T-cell (primary cell): ENCODE measurements around the gene RNF144B. TPM values are rescaled to one million over a fixed set of nuclear protein-coding genes. Genes with fewer than 3 reads are reported as not detected.

Experiments used
- ATAC-seq, 4 experiments: fragments of 200-7000 bp in 3 of 4; fragments of 150-1000 bp in 1 of 4; cut with Tn5 transposase; replicated peaks in 1 of 4; 1 replicate in 3 of 4; 2 replicates in 1 of 4; pipeline ENCODE4 v1.10.0; 2021; ENCODE audit warnings: moderate library complexity in 3 of 4, mild to moderate bottlenecking in 2 of 4, moderate number of reproducible peaks in 1 of 4
- CTCF ChIA-PET, 2 donors: fragments of 300-600 bp; sonication (Branson Sonifier 250); formaldehyde crosslinking; loops; one replicate each; lab custom pipeline; 2022; ENCODE audit warnings: antibody characterized with exemption in 2 of 2; lab: Charles Lee
- POLR2A ChIA-PET, 2 donors: fragments of 300-600 bp; sonication (Branson Sonifier 250); formaldehyde crosslinking; loops; one replicate each; lab custom pipeline; 2022; ENCODE audit warnings: antibody characterized with exemption in 2 of 2; lab: Charles Lee
- DNase-seq, 35 experiments: peaks; one replicate each; pipeline versions ENCODE4 v3.0.0 to v3.0.0-alpha.2; 2013 to 2023
- H3K27ac ChIP-seq: one replicate; pipeline ENCODE4 v1.5.1; 2013; ENCODE audit warnings: low read length
- H3K27me3 ChIP-seq, 2 experiments: replicated peaks in 1 of 2; 1 replicate in 1 of 2; 2 replicates in 1 of 2; pipeline versions ENCODE4 v1.6.1 to v1.7.0; 2013; ENCODE audit warnings: low read length in 1 of 2, mixed read lengths in 1 of 2; ENCODE audit not compliant: control insufficient read depth in 2 of 2, insufficient read depth in 2 of 2; ENCODE audit errors: extremely low read depth in 1 of 2
- H3K36me3 ChIP-seq, 2 donors: 1 replicate in 1 of 2; 2 replicates in 1 of 2; pipeline versions ENCODE4 v1.6.1 to v1.7.0; 2013; ENCODE audit warnings: low read length in 1 of 2; ENCODE audit not compliant: control insufficient read depth in 2 of 2, insufficient read depth in 1 of 2; ENCODE audit errors: extremely low read depth in 1 of 2
- H3K4me1 ChIP-seq, 2 experiments: 1 replicate in 1 of 2; 2 replicates in 1 of 2; pipeline versions ENCODE4 v1.6.1 to v1.7.0; 2013; ENCODE audit warnings: low read length in 2 of 2, mixed read lengths in 1 of 2; ENCODE audit not compliant: insufficient read depth in 2 of 2, control insufficient read depth in 1 of 2; ENCODE audit errors: extremely low read depth in 1 of 2
- H3K4me3 ChIP-seq, 2 donors: 1 replicate in 1 of 2; 2 replicates in 1 of 2; pipeline versions ENCODE4 v1.5.1 to v1.7.0; 2013; ENCODE audit warnings: mild to moderate bottlenecking in 2 of 2, low read length in 1 of 2, moderate library complexity in 1 of 2; ENCODE audit not compliant: control insufficient read depth in 1 of 2; ENCODE audit errors: extremely low read depth in 1 of 2
- H3K9me3 ChIP-seq: 2 replicates; pipeline ENCODE4 v1.7.0; 2013
- H3K27ac Mint-ChIP-seq, 2 donors: one replicate each; pipeline ENCODE4 v1.8.0; 2020 to 2021; ENCODE audit warnings: mild to moderate bottlenecking in 2 of 2, mixed read lengths in 2 of 2
- H3K27me3 Mint-ChIP-seq, 2 donors: one replicate each; pipeline ENCODE4 v1.8.0; 2021 to 2022; ENCODE audit warnings: mixed read lengths in 2 of 2
- H3K36me3 Mint-ChIP-seq: one replicate; pipeline ENCODE4 v1.8.0; 2021; ENCODE audit warnings: mixed read lengths
- H3K4me1 Mint-ChIP-seq, 3 donors: one replicate each; pipeline ENCODE4 v1.8.0; 2020 to 2022; ENCODE audit warnings: mixed read lengths in 3 of 3, mild to moderate bottlenecking in 1 of 3
- H3K4me3 Mint-ChIP-seq, 3 donors: one replicate each; pipeline ENCODE4 v1.8.0; 2020 to 2022; ENCODE audit warnings: mild to moderate bottlenecking in 3 of 3, mixed read lengths in 3 of 3, moderate library complexity in 3 of 3
- H3K9me3 Mint-ChIP-seq, 3 donors: one replicate each; pipeline ENCODE4 v1.8.0; 2020 to 2022; ENCODE audit warnings: mixed read lengths in 3 of 3
- WGBS: methylation state at CpG from one replicate; pipeline ENCODE4 v1.1.5; 2013; ENCODE audit warnings: missing lambda C conversion rate; ENCODE audit not compliant: insufficient coverage; 5-methylcytosine and 5-hydroxymethylcytosine counted together
- total RNA-seq, 35 experiments: library from RNA in 6 of 35; stranded (reverse) in 6 of 35; fragments of 120-200 nt in 1 of 35; gene quantifications; one replicate each; pipeline versions ENCODE4 v1.2.1 to v1.2.4 and lab custom pipeline; 2013 to 2026

RNF144B gene
- total RNA-seq, 5 donors from 2014 or later (not counting 1 experiment from before 2014, with no cell fraction given): 3.2 to 4.8 (median 4.3) TPM

DNA sequence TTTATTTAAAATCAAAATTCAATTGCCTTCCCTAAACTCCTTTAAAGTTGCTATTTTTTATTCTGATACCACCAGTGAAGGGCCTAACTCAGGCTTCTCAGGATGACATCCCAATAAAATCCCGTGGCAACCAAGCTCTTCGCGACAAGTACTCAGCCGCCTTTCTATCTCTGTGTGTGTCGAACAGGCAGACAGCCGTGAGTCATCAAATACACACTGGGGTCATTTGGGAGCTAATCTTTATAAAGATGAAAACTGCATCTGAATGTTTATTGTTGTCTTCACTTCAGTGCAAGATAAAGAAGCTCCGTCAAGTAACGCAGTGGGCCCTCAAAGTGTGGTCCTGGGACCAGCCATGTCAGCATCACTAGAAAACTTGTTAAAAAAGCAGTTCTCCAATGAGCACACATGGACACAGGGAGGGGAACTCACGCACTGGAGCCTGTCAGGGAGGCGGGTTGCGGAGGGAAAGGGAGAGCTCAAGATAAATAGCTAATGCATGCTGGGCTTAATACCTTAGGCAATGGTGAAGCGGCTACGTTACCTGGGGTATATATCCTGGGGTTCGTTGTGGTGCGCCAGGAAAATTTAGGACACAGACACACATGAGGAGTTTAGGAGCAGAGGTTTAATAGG, 119.3 kb downstream of the RNF144B start:
- Histone ChIP-seq H3K4me3 (no peak overlapping the region), H3K4me1 (no peaks in the 10 kb centered on the region), H3K27ac (no peak overlapping the region), H3K27me3 (peaks cover 0 to 8% of the 10 kb centered on the region in 2 experiments), H3K36me3 (no peaks in the 10 kb centered on the region), H3K9me3 (no peaks in the 10 kb centered on the region)
- no peak overlapping the region for H3K4me3 Mint-ChIP-seq
- H3K27me3 Mint-ChIP-seq: peaks cover 0 to 2% of the 10 kb centered on the region in 2 donors
- H3K4me1 Mint-ChIP-seq: peaks cover 0 to 3% (median 0%) of the 10 kb centered on the region in 3 donors
- WGBS: 92% methylated on average over 10 of the region's 15 CpGs
- ChIA-PET POLR2A (no interaction called here), CTCF (interaction anchor here (0.7 to 1.7 kb wide), 4 partner anchors 174 to 183 kb away, joined by 4 to 6 read pairs (median 4); no protein-coding TSS in a partner anchor)
- no peak overlapping the region for H3K27ac Mint-ChIP-seq
- DNase-seq: no peak
- H3K9me3 Mint-ChIP-seq: no peaks in the 10 kb centered on the region
- no peak for ATAC-seq
- no peaks in the 10 kb centered on the region for H3K36me3 Mint-ChIP-seq

DNA sequence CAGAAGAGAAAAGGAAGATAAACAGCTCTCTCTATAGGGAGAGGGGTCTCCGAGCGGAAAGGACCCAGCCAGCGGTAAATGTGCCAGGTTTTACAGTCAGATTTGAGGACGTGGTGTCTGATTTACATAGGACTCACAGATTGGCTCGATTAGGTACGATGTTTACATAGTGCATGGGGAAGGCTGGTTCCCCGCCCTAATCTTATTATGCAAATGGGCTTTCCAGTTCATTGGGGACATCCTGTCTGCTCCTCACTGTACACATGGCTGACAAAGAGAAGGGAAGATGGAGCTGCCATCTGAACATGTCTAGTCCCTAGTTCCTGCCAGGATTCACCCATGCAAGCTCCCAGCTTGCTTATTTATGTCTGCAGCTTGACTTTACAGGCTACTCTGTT, 119.9 kb downstream of the RNF144B start:
- no peaks in the 10 kb centered on the region for H3K36me3 ChIP-seq
- peaks cover 0 to 10% of the 10 kb centered on the region in 2 experiments for H3K27me3 ChIP-seq
- ChIA-PET CTCF (interaction anchor here in 1 of 2 donors (0.7 to 1.7 kb wide), 3 partner anchors 173 to 183 kb away, joined by 4 to 6 read pairs (median 5); no protein-coding TSS in a partner anchor), POLR2A (no interaction called here)
- ATAC-seq: no peak
- Mint-ChIP-seq H3K4me1 (peaks cover 0 to 3% (median 0%) of the 10 kb centered on the region in 3 donors), H3K4me3 (no peak overlapping the region), H3K9me3 (no peaks in the 10 kb centered on the region), H3K36me3 (no peaks in the 10 kb centered on the region), H3K27ac (no peak overlapping the region), H3K27me3 (peaks cover 1 to 2% of the 10 kb centered on the region in 2 donors)
- no peak for DNase-seq
- no peaks in the 10 kb centered on the region for H3K4me1 ChIP-seq
- no peak overlapping the region for H3K27ac ChIP-seq
- WGBS: 77% methylated on average over 6 of the region's 7 CpGs
- H3K9me3 ChIP-seq: no peaks in the 10 kb centered on the region
- no peak overlapping the region for H3K4me3 ChIP-seq

DNA sequence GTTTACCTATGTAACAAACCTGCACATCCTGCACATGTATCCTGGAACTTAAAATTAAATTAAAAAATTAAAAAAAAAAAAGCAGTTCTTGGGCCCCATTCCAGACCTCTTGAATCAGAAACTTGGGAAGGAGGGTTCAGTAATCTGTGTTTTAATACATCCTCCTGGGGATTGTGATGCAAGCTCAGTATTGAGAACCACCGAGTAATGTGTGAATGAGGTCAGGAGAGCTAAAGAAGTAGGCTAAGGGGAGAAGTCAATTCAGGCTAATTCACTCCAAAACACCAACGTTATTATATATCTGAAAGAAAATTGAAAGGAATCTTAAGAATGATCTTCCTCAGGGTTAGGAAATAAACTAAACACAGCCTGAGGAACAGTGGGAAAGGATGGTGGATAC, 120.4 kb downstream of the RNF144B start:
- ATAC-seq: no peak
- POLR2A ChIA-PET: interaction anchor here in 1 of 2 donors (0.5 kb wide), 1 partner anchor 369 kb away, joined by 4 read pairs; no protein-coding TSS in a partner anchor
- Histone ChIP-seq H3K9me3 (no peaks in the 10 kb centered on the region), H3K4me3 (no peak overlapping the region), H3K36me3 (no peaks in the 10 kb centered on the region), H3K4me1 (no peaks in the 10 kb centered on the region), H3K27ac (no peak overlapping the region), H3K27me3 (peaks cover 0 to 5% of the 10 kb centered on the region in 2 experiments)
- CTCF ChIA-PET: interaction anchor here in 1 of 2 donors (1.4 kb wide), 1 partner anchor 184 kb away, joined by 5 read pairs; no protein-coding TSS in a partner anchor
- Mint-ChIP-seq H3K4me3 (no peak overlapping the region), H3K36me3 (no peaks in the 10 kb centered on the region), H3K9me3 (no peaks in the 10 kb centered on the region), H3K27ac (no peak overlapping the region), H3K27me3 (peaks cover 2 to 4% of the 10 kb centered on the region in 2 donors), H3K4me1 (peaks cover 0 to 3% (median 0%) of the 10 kb centered on the region in 3 donors)
- no peak for DNase-seq
- no CpG with 5 or more reads among the region's 2 CpGs for WGBS

DNA sequence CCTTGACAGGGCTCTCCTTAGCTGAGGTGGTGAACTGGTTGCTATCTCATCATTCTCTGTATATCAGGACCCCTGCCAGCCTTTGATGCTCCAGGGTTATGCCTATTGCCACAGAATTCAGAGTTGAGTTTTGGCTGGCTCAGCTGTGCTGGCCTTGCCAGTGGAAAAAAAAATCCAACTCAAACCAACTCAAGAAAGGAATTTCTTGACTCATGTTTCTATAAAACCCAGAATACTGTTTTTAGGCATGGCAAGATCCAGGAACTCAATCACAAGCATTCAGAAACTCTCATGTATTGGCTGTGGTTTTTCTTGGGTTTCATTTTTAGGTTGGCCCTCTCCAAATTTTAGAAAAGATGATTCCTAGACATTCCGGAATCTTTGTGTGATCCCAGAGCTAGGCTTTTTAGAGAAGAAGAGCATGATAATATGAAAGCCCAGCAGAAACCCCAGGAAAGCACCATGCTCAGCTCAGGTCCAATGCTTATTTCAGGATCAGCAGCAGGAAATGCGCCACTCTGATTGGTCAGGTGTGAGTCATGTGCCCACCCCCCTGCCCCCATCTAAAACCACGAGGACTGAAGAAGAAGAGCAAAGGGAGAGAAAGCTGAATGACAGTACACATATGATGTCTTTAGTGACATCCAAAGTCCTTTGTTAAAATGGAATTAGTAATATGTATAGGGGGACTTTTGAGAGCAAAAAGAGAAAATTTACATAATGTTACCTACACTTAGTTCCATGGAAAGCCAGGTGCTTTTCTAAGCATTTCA, 122.9 kb downstream of the RNF144B start:
- H3K4me3 ChIP-seq: no peak overlapping the region
- ChIA-PET POLR2A (no interaction called here), CTCF (interaction anchor here in 1 of 2 donors (0.6 kb wide), 1 partner anchor 279 kb away, joined by 5 read pairs; no protein-coding TSS in a partner anchor)
- H3K27ac ChIP-seq: no peak overlapping the region
- Mint-ChIP-seq H3K27me3 (peaks cover 0 to 10% of the 10 kb centered on the region in 2 donors), H3K36me3 (no peaks in the 10 kb centered on the region), H3K4me3 (no peak overlapping the region), H3K4me1 (no peaks in the 10 kb centered on the region), H3K9me3 (no peaks in the 10 kb centered on the region), H3K27ac (no peak overlapping the region)
- ATAC-seq (no peak), DNase-seq (no peak)
- H3K4me1 ChIP-seq: no peaks in the 10 kb centered on the region
- H3K36me3 ChIP-seq: no peaks in the 10 kb centered on the region
- H3K27me3 ChIP-seq: peaks cover 0 to 5% of the 10 kb centered on the region in 2 experiments
- H3K9me3 ChIP-seq: no peaks in the 10 kb centered on the region
- WGBS: 86% methylated on average over 1 of the region's 3 CpGs

DNA sequence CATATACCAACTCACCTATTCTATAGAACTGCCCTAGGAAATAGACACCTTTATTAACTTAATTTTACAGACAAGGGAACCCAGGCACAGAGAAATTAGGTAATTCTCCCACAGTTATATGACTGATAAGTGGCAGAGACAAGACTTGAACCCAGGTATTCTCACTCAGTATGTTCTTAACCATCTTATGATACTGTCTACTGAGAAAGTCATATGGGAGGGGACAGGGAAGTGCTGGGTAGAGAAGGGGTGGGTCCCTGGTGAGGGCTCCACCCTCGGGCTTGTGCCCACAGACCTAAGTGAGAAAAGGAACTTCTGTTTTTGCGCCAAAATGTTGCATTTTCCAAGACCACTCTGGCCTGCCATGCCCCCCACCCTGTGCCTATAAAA, 123.5 kb downstream of the RNF144B start:
- H3K9me3 ChIP-seq: no peaks in the 10 kb centered on the region
- Mint-ChIP-seq H3K27ac (no peak overlapping the region), H3K27me3 (peaks cover 0 to 10% of the 10 kb centered on the region in 2 donors), H3K9me3 (no peaks in the 10 kb centered on the region), H3K4me1 (no peaks in the 10 kb centered on the region), H3K36me3 (no peaks in the 10 kb centered on the region), H3K4me3 (no peak overlapping the region)
- ChIA-PET POLR2A (no interaction called here), CTCF (no interaction called here)
- H3K27ac ChIP-seq: no peak overlapping the region
- H3K27me3 ChIP-seq: peaks cover 0 to 5% of the 10 kb centered on the region in 2 experiments
- H3K4me3 ChIP-seq: no peak overlapping the region
- ATAC-seq (no peak), DNase-seq (no peak)
- H3K36me3 ChIP-seq: no peaks in the 10 kb centered on the region
- 80% methylated on average over 2 of the region's 2 CpGs for WGBS
- no peaks in the 10 kb centered on the region for H3K4me1 ChIP-seq

DNA sequence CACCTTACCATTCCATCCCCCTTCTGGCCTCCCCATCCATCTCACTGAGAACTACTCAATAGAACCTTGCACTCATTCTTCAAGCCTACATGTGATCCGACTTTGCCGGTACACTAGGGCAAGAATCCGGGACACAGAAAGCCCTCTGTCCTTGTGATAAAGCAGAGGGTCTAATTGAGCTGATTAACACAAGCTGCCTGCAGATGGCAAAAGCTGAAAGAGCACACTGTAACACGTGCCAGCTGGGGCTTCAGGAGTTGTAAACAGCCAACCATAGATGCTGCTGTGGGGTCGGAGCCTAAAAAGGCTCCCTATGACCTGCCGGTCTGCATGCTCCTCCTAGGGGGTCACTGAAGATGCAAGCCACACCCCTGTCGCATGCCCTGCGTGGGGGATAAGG, 124.1 kb downstream of the RNF144B start:
- H3K27ac ChIP-seq: no peak overlapping the region
- H3K9me3 ChIP-seq: no peaks in the 10 kb centered on the region
- no peak overlapping the region for H3K4me3 ChIP-seq
- H3K36me3 ChIP-seq: no peaks in the 10 kb centered on the region
- no peak overlapping the region for H3K4me3 Mint-ChIP-seq
- CTCF ChIA-PET: no interaction called here
- POLR2A ChIA-PET: no interaction called here
- H3K4me1 ChIP-seq: no peaks in the 10 kb centered on the region
- no peak overlapping the region for H3K27ac Mint-ChIP-seq
- H3K36me3 Mint-ChIP-seq: no peaks in the 10 kb centered on the region
- DNase-seq (no peak), ATAC-seq (no peak)
- no peaks in the 10 kb centered on the region for H3K4me1 Mint-ChIP-seq
- H3K27me3 Mint-ChIP-seq: peaks cover 0 to 10% of the 10 kb centered on the region in 2 donors
- WGBS: 93% methylated on average over 8 of the region's 8 CpGs
- peaks cover 0 to 5% of the 10 kb centered on the region in 2 experiments for H3K27me3 ChIP-seq
- no peaks in the 10 kb centered on the region for H3K9me3 Mint-ChIP-seq
